ENCODE results near the gene CNNM4.

The CNNM4 gene

DNA sequence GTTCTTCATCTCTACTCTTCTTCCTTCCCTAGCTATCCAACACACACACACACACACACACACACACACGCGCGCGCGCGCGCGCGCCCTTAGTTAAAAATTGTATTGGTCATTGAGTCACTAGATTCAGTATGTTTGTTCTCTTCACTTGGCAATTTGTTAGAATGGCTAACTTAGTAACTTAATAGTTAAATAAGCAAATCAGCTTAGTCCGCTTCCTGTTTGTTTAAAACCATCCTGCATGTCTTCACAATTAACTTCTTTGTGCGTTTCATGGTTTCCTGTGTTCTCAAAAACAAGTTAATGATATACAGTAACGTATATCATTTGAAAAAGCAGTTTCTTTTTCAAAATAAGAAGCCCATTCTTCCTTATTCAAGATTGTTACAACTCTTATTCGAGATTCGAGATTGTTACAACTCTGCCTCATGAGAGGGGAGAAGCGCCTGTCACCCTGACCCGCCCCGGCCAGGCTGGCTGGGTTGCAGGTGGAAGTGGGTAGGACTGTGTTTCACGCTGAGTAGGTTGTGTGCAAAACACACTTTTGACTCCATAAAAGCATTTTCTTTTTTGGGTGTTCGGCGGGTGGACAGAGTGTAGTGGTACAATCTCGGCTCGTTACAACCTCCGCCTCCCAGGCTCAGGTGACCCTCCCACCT lies 45.9 kb downstream of the CNNM4 start:
- H3K4me3 ChIP-seq (ENCODE audit: low read depth, low read length), result no peak overlapping the region
- TF ChIP-seq, protein P1, sequence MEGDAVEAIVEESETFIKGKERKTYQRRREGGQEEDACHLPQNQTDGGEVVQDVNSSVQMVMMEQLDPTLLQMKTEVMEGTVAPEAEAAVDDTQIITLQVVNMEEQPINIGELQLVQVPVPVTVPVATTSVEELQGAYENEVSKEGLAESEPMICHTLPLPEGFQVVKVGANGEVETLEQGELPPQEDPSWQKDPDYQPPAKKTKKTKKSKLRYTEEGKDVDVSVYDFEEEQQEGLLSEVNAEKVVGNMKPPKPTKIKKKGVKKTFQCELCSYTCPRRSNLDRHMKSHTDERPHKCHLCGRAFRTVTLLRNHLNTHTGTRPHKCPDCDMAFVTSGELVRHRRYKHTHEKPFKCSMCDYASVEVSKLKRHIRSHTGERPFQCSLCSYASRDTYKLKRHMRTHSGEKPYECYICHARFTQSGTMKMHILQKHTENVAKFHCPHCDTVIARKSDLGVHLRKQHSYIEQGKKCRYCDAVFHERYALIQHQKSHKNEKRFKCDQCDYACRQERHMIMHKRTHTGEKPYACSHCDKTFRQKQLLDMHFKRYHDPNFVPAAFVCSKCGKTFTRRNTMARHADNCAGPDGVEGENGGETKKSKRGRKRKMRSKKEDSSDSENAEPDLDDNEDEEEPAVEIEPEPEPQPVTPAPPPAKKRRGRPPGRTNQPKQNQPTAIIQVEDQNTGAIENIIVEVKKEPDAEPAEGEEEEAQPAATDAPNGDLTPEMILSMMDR (IDR thresholded peaks at IDR 0.05; ENCODE audit: low read depth, low read length), result no peak
- H3K9me3 ChIP-seq, result no peaks in the 10 kb centered on the region

DNA sequence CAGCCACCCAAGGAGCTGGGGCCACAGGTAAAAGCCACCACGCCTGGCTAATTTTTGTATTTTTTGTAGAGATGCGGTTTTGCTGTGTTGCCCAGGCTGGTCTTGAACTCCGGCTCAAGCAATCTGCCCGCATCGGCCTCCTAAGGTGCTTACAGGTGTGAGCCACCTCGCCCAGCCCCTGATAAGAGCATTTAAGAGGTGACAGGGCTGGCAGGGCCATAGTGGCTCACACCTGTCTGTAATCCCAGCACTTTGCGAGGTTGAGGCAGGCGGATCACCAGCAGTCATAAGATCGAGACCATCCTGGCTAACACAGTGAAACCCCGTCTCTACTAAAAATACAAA lies 46.4 kb downstream of the CNNM4 start:
- Histone ChIP-seq H3K4me3 (ENCODE audit: low read depth, low read length) (no peak overlapping the region), H3K27me3 (no peaks in the 10 kb centered on the region), H3K9me3 (no peaks in the 10 kb centered on the region), H3K36me3 (no peaks in the 10 kb centered on the region), H3K4me1 (no peaks in the 10 kb centered on the region)
- TF ChIP-seq, protein P1 (IDR thresholded peaks at IDR 0.05; ENCODE audit: low read depth, low read length), result no peak
- no peak for DNase-seq

More for the DNA sequence above, 45.9 kb downstream of the CNNM4 start:
- DNase-seq, result no peak
- Histone ChIP-seq H3K27me3 (no peaks in the 10 kb centered on the region), H3K4me1 (no peaks in the 10 kb centered on the region), H3K36me3 (no peaks in the 10 kb centered on the region)

- no peaks in the 10 kb centered on the region for H3K36me3 ChIP-seq
- H3K9me3 ChIP-seq, result no peaks in the 10 kb centered on the region
- H3K27me3 ChIP-seq, result no peaks in the 10 kb centered on the region
- no peaks in the 10 kb centered on the region for H3K4me1 ChIP-seq
- H3K4me3 ChIP-seq (ENCODE audit: low read depth, low read length), result no peak overlapping the region
- TF ChIP-seq, protein P1 (IDR thresholded peaks at IDR 0.05; ENCODE audit: low read depth, low read length), result no peak
- DNase-seq, result no peak
Measured at GRCh38 chr2:96808176-96808837, 47.6 kb downstream of the CNNM4 start.

GRCh38 chr2:96809216-96809882 lies 48.6 kb downstream of the CNNM4 start:
- Histone ChIP-seq H3K9me3 (no peaks in the 10 kb centered on the region), H3K4me3 (ENCODE audit: low read depth, low read length) (no peak overlapping the region), H3K27me3 (no peaks in the 10 kb centered on the region), H3K36me3 (no peaks in the 10 kb centered on the region), H3K4me1 (no peaks in the 10 kb centered on the region)
- DNase-seq, result no peak
- TF ChIP-seq, protein P1 (IDR thresholded peaks at IDR 0.05; ENCODE audit: low read depth, low read length), result no peak

GRCh38 chr2:96809951-96810782 lies 49.5 kb downstream of the CNNM4 start:
- Histone ChIP-seq H3K27me3 (no peaks in the 10 kb centered on the region), H3K4me3 (ENCODE audit: low read depth, low read length) (no peak overlapping the region)
- no peak for DNase-seq

More at GRCh38 chr2:96809951-96810782, 49.5 kb downstream of the CNNM4 start:
- H3K36me3 ChIP-seq, result no peaks in the 10 kb centered on the region
- H3K4me1 ChIP-seq, result no peaks in the 10 kb centered on the region
- TF ChIP-seq, protein P1 (IDR thresholded peaks at IDR 0.05; ENCODE audit: low read depth, low read length), result no peak
- no peaks in the 10 kb centered on the region for H3K9me3 ChIP-seq
